ENCODE measurements around the gene PDE4C.
A peak's percentile ranks its signal among the peaks of the same experiment; 100 is the strongest.

The PDE4C gene

DNA sequence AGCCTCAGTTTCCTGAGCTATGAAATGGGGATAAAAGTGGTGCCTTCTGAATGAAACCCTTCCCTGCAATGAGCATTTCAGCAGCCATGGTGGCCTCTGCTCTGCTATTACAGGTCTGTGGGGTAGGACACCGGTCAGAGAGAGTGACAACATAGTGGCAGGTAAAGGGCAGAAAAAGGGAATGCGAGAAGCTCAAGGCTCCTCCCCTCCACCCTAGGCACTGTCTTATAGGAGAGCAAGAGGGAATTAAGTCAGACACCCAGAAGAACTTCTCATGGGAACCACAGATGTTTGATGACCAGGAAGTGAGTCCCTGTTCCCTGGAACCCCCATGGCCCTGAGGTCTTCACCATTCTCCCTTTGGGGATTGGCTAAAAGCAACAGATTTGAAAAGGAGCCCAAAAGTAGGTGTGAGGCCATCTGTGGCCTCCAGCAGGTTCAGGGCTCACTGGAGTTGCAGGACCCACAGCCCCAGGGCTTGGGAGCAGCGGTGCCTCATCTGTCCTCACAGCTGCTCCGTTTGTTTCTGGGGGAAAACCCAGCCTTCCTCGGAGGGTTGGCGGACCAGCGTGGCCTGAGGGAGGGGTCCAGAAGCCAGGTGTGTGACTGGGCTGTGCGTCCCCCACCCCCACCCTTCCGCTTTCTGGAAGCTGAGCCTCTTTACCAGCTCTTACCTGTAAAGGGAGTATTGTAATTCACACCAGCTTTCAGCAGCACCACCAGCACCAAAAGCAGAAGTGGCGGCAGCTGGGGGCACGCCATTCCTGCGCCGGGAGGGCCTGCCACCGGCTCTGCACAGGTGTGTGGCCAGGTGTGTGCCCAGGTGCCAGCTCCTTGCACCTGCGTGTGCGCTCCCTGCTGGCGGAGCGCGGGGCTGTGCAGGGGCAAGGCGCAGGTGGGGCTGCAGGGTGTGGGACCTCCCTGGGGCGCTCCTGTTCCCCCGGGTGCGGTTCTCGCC is 28.6 kb upstream of the PDE4C start:
- DNase-seq = no peak

DNA sequence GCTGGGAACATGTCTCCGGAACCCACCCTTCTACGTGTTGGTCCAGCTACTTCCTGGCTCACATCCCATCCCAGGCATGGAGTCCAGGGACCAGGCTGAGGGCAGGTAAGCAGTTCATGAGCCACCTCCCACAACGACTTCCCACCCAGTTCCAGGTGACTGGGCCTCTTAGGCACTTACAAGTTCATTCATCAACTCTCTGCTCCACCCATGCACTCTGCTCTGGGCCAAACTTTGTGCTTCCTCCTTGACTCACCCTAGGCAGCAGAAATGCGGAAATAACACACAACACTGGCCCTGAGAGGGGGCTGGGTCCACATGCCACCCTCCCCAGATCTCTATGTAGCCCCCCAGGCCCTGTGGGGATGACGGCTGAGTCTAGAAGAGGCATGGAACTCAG is 27.5 kb upstream of the PDE4C start:
- DNase-seq = no peak

DNA sequence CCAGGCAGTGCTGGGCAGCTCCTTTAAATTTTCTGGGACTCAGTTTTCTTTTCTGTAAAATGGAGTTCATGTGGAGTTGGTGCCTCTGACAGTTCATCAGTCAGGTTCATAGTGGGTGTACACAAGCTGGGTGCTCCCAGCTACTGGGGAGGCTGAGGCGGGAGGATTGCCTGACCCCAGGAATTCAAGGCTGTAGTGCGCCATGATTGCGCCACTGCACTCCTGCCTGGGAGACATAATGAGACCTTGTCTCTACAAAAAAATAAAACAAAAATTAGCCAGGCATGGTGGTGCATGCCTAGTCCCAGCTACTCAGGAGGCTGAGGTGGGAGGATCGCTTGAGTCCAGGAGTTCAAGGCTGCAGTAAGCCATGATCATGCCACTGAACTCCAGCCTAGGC is 26.9 kb upstream of the PDE4C start:
- no peak for DNase-seq

DNA sequence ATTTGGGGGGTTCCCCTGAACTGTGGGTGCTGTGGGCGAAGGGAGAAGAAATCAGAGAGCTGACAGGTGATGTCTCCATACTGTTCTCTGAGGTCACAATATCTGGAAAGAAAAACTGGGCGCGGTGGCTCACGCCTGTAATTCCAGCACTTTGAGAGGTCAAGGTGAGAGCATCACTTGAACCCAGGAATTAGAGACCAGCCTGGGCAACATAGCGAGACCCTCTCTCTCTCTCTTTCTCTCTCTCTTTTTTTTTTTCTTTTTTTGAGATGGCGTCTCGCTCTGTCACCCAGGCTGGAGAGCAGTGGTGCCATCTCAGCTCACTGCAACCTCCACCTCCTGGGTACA is 26.1 kb upstream of the PDE4C start:
- no peak for DNase-seq

DNA sequence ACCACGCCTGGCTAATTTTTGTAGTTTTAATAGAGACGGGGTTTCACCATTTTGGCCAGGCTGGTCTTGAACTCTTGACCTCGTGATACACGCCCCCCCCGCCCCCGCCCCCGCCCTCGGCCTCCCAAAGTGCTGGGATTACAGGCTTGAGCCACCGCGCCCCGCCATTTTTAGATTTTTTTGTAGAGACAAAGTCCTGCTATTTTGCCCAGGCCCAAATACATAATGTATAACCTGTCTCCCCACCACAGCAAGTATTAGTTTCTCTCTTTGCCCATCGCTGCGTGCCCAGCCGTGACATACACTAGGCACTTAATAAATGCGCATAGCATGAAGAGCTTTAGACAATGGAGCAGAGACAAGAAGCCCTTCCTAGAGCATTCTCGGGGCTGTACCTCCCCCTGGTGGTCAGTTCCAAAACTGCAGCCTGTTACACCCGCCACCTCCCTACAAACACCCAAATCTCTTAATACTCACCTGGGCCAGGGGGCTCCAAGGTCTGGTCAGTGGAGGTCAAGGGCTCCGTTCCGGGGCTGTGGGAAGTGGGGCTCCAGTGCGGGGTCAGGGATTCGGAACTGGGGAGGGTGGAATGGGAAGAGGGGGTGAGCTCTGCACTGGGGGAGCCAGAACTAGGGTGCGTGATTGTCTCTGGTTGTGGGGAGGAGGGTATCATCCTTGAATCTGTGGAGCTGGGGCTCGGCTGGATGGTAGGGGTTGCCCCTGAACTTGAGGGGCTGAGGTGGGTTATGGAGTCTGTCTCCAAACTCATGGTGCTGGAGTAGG is 25.5 kb upstream of the PDE4C start:
- peak; percentile 62 for DNase-seq

DNA sequence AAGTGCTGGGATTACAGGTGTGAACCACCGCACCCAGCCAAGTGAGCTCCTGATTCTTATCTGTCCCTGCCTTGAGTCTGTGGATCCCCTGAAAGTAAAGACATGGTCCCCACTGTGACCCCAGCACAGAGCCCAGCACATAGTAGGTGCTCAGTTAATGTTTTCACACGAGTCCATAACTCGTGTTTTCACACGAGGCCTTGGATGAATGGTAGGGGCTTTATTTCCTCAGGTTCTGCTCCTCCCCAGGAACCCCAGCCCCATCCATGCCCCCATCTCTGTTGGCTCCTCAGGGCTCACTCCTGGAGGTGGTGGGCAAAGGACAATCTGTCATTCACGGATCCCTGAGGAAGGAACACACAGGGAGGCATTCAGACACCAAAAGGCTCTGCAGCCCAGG is 23.6 kb upstream of the PDE4C start:
- no peak for DNase-seq

DNA sequence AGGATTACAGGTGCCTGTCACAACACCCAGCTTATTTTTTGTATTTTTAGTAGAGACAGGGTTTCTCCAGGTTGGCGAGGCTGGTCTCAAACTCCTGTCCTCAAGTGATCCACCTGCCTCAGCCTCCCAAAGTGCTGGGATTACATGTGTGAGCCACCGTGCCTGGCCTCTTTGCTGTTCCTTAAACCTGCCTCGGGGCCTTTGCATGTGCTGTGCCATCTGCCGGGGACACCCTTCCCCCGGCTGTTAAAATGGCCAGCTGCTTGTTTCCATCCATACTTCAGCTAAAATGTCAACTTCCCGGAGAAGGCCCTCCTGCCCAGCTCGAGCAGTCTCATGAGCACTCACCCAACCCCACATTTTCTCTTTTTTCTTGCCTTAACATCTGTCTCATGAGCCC is 19.1 kb upstream of the PDE4C start:
- DNase-seq = no peak

DNA sequence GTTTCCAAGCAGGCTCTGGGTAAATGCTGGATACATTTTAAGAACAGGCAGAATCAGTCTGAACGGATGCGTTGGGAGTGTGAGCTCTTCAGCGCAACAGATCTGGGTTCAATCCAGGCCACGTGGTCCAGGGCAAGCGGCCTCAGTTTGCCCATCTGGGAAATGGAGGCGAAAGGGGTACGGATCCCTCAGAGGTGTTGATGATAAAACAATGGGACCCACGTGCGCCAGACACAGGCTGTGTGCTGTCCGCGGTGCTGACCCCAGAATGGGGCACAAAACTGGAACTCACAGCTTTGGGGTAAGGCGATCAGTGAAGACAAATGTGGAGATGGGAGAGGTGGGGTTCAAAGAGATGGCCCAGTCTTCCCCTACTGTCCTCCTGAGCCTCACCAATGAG is 13.1 kb upstream of the PDE4C start:
- no peak for DNase-seq

DNA sequence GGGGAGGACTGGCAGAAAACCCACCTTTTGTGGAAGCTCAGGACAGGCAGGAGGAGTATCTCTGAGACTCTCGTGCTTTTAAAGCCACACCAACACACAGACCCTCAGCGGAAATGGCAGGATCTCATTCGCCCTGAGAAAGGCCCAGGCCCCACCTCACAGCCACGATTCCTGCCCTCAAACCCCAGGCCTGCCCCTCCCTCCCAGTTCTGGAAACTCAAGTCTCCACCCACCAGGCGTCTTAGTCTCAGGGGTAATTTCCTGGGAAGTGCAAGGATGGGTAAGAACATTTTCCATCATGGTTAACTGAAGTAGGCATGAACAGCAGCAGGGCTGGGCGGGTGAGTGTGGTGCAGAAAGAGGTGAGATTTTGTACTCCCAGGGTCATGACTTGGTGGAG is 8.0 kb upstream of the PDE4C start:
- DNase-seq = no peak

DNA sequence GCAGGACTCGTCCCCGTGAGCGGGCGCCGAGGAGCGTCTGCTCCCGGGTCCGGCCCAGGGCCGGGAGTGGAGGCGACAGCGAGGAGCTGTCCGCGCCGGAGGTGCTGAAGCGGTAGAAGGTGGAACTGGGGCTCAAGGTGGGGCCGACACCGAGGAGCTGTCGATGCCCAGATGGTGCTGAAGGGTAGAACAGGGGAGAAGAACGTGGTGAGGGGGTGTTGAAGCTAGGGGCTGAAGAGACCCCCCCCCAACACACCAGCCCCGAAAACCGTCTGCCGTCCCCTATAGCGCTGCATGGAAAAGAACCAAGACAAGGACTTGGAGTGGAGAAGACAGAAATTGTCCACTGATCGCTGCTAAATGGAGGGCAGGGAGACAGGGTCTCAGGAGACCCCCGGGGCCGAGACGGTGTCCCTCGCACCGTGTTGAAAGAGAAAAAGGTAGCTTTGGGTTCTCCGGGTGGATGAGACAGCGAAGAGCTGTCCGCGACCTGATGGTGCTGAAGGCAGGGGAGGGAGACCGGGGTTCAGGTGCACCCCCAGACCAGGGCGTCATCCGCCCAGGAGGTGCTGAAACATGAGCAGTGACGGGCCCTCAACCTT is 7.1 kb upstream of the PDE4C start:
- peak; percentile 22 for DNase-seq

DNA sequence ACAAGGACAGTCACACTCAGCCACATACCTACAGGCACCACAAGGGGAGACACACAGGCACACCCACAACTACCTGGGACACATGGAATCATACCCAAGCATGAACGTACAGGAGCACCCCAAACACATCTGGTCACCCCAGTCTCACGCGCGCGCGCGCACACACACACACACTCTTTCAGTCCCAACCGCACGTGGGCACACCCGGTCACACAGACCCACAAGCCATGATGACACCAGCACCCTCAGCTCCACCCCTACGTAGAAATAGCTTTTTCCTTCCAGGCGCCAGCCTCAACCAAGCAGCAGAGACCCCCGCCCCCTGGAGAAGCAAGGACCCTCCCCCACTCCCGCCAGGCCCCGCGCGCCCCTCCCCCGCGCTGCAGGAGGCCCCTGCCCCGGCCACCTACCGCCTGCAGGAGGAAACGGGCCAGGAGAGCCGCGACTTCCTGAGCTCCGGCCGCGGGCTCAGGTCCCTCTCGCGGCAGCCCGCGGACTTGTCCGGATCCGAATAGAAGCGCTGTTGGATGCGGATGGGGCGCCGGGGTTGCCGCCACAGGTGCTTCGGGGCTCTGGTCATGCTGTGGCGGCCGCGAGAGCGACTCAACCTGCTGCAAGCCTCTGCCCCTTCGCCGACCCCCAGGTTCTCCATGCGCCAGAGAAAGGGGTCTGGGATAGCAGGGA is 6.4 kb upstream of the PDE4C start:
- DNase-seq = no peak

DNA sequence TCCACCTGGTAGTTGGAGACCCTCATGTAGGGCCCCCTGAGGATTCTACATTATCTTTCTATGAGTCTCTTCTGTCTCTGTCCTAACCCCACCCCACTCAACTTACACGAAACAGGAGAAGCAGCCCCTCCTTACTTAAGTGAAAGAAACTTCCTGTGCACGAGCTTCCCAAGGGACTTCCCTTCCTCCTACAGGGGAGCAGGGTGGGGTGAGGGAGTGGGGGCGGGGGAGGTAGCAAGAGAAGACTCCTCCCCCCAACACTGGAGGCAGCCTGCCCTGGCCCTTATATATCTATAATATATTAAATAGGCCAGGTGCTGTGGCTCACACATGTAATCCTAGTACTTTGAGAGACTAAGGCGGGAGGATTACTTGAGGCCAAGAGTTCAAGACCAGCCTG is 5.5 kb upstream of the PDE4C start:
- peak; percentile 33 for DNase-seq

DNA sequence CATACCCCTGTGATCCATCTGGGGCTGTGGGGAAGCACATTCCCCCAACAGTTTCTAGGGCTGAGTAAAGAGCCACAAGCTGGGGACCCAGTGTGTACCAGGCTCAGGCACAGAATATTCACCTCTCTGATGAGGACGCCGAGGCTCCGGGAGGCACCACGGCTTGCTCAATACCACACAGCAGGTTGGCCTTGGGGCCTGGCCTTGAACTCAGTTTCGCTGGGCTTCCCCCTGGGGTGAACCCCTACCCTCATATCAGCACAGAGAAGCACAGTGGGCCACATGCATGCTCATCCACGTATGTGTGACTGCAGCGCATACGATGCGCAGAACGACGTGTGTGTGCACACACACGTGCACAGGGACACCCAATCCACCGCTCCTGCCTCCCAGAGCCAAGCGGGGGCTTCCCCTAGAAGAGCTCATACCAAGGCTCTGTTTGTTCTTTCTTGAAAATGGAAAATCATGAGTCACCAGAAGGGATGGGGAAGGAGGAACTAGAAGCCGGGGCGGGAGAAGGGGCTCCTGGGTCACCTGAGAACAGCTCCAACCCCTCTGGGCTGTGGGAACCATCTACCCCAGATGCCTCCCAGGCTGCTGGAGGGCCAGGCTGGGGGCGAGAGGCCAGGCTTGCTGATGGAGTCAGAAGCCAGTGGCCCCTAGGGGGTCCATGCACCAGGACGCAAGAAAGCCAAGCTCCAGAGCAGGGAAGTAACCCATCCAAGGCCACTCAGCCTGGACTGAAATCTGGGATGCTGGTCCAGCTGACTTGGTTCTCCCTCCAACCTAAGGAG is 4.9 kb upstream of the PDE4C start:
- peak; percentile 69 for DNase-seq

DNA sequence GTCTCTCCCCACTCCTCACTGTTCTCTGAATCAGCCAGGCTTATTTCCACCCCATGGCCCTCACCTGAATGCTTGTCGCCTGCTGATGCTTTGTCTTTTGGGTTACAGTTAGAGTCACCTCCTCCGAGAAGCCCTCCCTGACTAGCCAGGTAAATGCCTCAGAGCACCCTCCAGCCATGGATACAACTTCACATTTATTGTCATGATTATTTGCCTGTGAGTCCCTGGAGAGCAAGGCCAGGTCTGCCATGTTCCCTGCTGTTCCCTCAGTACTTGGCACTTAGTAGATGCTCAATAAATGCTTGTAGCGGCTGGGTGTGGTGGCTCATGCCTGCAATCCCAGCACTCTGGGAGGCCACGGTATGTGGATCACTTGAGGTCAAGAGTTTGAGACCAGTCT is 3.7 kb upstream of the PDE4C start:
- DNase-seq = no peak

DNA sequence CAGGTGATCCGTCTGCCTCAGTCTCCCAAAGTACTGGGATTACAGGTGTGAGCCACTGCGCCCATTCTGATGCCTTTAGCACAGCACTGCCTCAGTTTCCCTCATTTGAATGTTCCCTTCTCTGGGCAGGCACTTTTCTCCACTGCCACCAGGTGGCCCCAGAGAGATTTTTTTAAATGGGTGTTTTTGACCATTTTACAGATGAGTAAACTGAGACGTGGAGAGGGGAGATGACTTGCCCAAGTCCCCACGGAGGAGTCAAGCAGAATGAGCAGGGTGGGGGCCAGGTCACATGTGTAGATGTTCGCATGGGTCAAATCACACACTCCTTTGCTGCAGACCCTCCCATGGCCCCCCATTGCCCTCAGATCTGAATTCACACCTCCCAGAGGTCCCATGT is 3.2 kb upstream of the PDE4C start:
- no peak for DNase-seq

DNA sequence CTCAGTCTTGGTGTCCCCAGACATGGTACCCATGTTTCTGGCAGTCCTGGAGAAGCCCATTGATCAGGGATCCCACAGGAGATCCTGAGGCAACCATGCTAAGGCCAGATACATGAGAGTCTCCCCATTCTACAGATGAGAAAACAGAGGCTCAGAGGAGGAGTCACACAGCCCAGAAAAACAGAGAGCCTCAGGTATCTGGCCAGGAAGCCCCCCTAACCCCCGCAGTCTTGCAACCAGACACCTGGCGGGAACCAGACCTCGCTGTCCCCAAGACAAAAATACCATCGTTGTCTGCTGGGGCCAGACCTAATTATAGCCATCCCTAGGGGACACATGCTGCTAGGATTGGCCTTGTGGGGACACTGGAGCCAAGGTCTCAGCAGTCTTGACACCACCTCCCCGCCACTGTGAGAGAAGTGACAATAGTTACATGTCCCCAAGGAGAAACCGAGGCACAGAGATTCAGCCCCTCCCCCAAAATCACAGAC is 1.6 kb upstream of the PDE4C start:
- DNase-seq = no peak

DNA sequence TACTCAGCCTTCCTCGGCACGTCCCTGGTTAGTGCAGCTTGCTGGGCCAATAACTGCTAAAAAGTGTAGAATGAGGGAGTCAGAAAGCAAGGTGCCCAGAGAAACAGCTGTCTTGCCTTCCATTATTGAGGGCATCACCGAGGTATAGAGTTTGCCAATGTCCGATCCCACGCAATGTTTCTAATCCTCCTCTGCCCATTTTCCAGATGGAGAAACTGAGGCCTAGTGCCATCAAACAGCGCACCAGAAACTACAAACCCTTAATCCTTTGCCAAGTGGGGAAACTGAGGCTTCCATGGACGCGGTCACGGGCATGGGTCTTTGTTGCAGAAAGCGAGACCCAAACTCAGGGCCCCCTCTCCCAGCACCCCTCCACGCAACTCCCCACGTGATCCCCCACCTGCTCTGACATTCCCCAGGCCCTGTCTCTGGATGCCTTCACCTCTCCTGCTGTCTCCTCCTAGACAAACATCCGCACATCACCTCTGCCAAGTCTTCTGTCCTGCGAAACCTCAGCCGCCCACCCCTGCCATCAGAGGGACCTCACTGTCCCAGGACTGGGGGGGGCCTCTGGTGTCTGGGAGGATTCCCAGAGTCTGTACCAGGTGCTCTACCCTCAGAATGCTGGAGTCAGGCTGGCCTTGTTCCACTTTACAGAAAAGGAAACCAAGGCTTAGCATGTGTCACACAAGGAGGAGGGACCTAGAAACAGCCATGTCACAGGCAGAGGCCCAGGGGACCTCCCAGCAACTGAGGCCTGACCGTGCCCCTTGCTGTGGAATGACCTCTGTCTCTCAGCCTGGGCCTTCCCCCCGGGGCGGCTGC is 930 bp upstream of the PDE4C start:
- no peak for DNase-seq

DNA sequence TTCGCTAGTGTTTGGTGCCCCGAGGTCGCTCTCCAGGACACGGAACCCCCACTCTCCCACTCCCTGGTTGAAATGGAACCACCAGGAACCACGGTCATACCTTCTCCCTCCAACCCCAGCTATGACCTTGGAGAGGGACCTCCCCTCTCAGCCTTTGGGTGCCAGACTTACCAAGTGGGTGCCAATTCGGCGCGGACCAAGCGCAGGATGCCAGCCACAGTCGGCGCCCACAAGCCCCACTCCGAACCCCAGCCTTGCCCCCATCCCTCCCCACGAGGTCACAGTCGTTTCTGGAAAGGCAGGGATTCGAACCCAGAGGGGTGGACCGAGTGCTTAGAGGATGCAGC is 910 bp downstream of the PDE4C start:
- no peak for DNase-seq

DNA sequence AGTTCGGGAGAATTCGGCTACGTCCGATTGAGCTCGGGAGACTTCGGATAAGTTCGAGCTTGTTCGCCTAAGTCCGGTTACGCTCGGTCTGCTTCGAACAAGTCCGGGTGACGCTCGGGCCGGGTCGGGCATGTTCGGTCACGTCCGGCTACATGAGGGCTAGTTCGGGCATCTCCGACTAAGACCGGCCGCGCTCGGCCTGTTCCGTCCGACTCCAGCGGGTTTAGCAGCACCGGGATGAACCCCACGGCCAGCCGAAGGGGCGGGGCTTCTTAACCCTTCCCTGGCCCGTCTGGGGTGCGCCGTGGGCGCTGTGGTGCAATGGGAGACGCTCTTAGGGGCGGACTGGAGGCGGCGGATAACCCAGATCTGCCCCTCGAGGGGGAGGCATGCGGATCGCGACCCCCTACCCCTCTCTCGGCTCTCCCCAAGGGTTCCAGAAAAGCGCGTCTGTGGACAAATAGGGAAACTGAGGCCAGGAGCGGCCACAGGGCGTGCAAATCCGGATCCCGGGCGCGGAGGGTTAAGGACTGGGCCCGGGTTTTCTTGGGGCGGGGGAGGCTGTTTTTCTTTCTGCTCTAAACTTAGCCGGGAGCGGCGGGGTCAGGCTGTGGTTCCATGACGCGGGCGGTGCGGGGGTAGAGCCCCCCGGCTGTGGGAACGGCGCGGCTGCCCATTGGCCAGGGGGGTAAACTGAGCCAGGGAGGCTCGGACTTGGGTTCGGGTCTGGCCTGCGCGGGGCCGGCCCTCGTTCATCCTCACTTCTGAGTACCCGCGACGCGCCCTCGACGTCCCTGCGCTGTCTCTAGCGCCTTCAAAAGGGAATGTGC is 1.5 kb downstream of the PDE4C start:
- peak; percentile 99 for DNase-seq

DNA sequence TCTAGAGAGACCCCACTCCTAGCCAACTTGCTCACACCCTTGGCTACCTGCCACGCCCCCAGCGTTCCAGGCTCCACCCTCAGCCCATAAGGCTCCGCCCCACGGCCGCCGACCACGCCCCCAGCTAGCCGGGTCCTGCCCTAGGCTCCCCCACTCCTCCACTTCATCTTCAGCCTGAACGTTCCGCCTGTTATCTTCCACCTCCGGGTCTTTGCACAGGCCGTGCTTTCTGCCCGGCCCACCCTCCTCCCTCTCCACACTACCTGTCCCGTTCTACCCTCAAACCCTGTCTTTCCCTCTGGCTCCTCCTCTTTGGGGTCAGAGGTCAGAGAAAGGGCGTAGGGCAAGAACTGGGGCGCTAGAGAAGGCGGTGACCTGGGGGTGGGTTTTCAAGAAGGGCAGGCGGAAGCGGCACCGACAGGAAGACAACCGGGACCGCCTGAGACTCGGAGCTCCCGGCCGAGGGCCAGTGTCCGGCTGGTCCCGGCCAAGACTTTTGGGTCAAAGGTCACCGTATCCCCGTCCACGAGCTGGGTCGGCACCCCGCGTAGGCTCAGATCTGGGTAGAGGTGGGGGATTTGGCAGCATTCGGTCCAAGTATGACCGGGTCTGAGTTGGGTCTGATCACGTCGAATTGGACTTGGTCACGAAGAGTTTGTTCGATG is 2.2 kb downstream of the PDE4C start:
- DNase-seq = peak; percentile 36
